HG03196 (cell line): ENCODE measurements around the gene PLK5.
"Not testable (repeated sequence)": the region's sequence is repeated elsewhere in the genome, so short reads cannot be mapped to it uniquely, and the experiment has no call there.

Experiments
- ATAC-seq: cut with Tn5 transposase; IDR thresholded peaks from one replicate; pipeline ENCODE4 v1.9.1; 2021; ENCODE audit not compliant: unreplicated experiment

The PLK5 gene

GRCh38 chr19:1491114-1491848 lies 32.6 kb upstream of the PLK5 start, which contains the start of gene REEP6:
TSS of gene REEP6 (plus strand) at chr19:1491181. CDS start at chr19:1491270, 89 bp downstream.
- ATAC-seq = no peak

DNA sequence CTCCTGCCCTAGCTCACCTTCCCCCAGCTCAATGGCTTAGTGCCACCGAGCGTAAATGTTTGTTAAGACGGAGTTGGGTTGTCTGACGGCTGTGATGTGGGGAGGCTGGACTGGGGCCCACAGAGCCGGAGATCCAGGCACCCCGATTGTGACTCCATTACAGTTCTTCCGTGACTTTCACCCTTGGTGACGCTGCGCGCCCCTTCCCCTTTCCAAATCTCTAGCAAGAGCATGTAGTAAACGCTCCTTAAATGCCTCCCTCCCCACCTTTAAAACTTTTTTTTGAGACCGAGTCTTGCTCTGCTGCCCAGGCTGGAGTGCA lies 32.1 kb upstream of the PLK5 start:
- no peak for ATAC-seq

DNA sequence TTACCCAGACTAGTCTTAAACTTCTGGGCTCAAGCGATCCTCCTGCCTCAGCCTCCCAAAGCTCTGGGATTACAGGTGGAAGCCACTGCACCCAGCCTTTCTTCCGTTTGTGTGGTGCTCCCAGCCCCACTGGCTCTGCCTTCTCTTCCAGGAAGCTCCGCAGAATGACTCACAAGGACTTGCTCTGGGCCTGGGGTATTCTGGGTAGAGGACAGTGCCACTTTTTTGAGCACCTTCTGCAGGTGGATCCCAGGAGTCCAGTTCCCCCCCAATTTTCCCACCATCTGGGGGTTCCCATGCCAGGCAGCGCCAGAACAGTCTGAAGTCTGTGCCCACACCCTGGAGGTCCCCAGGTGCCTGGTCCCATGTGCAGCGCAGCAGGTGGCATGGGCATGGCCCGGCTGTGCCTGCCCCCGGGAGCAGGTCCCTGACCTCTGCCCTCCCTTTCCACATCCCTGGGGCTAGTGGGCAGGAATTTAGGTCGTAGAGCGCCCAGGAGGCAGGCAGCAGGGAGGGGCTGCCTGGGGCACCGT lies 31.3 kb upstream of the PLK5 start:
- ATAC-seq = no peak

GRCh38 chr19:1494115-1494815 lies 29.6 kb upstream of the PLK5 start:
- no peak for ATAC-seq

DNA sequence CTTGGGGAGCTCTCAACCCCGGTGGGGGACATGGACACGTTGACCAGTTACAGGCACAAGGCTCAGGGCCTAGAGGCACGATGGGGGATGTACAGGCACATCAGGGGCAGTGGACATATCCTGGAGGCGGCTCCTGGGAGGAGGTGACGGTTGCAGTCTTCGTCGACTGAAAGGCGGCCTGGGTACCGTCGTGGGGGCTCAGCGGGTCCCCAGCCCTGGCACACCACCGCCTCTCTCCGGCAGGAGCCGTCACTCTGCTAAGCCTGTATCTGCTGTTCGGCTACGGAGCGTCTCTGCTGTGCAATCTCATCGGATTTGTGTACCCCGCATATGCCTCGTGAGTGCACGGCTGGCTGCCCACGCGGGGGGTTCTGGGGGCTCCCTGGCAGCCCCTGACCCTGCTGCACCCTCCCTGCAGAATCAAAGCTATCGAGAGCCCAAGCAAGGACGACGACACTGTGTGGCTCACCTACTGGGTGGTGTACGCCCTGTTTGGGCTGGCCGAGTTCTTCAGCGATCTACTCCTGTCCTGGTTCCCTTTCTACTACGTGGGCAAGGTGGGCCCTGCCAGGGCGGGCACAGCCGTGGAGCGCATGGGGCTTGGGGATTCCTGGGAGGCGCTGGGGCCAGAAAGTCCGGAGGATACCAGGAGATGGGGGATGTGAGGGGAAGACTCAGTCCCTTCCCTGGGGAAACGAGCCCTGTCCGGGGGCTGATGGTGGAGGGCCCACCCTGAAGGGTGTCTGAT lies 28.7 kb upstream of the PLK5 start:
- no peak for ATAC-seq

DNA sequence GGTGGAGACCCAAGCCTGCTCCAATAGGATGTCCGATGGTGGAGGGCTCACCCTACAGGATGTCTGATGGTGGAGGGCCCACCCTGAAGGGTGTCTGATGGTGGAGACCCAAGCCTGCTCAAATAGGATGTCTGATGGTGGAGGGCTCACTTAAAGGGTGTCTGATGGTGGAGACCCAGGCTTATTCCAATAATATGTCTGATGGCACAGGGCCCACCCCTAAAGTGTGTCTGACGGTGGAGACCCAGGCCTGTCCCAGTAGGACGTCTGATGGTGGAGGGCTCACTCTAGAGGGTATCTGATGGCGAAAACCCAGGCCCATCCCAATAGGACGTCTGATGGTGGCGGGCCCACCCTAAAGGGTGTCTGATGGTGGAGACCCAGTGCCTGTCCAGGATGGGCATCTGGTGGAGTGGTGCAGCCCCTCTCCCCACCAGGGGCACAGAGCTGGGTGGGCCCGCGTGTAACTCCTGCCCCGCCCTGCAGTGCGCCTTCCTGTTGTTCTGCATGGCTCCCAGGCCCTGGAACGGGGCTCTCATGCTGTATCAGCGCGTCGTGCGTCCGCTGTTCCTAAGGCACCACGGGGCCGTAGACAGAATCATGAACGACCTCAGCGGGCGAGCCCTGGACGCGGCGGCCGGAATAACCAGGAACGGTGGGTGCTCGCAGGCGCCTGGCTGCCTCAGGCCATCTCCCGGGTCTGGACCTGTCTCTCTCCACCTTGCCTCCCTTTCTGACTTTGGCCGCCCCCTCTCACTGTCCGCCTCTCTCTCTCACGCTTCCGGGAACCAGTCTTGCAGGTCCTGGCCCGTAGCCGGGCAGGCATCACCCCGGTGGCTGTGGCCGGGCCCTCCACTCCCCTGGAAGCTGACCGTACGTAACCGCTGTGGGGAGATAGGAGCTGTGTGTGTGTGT lies 27.8 kb upstream of the PLK5 start:
- ATAC-seq = no peak

GRCh38 chr19:1496714-1497577 lies 26.9 kb upstream of the PLK5 start:
- ATAC-seq = no peak

DNA sequence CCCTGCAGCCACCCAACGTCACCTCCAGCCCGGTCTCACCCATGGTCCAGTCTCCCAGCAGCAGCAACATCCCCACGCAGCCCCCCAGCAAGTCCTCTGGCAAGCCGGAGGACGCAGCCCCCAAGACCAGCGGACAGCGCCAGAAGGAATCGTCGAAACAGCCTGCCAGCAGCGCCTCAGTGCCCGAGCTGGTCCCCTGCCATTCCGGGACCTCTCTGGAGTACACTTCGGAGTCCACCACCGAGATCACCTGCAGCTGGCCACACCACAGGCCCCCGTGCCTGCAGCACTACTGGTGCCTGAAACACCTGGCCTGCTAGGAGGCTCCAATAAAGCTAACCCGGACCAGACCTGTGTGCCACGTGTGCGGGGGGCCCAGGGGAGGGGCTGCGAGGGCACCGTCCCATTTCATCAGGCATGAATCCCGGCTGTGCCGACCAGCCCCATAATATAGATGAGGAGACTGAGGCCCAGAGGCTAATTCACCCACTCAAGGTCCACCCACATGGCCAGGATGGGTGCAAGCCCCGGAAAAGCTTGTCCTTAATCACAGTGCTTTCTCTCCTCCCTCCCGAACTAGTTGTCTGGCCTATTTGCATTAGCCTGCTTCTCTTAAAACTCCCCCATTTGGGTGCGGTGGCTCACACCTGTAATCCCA lies 26.2 kb upstream of the PLK5 start:
- ATAC-seq = no peak

DNA sequence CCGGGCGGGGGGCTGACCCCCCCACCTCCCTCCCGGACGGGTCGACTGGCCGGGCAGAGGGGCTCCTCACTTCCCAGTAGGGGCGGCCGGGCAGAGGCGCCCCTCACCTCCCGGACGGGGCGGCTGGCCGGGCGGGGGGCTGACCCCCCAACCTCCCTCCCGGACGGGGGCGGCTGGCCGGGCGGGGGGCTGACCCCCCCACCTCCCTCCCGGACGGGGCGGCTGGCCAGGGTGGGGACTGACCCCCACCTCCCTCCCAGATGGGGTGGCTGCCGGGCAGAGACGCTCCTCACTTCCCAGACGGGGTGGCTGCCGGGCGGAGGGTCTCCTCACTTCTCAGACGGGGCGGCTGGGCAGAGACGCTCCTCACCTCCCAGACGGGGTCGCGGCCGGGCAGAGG lies 24.6 kb upstream of the PLK5 start:
- ATAC-seq = not testable (repeated sequence)

DNA sequence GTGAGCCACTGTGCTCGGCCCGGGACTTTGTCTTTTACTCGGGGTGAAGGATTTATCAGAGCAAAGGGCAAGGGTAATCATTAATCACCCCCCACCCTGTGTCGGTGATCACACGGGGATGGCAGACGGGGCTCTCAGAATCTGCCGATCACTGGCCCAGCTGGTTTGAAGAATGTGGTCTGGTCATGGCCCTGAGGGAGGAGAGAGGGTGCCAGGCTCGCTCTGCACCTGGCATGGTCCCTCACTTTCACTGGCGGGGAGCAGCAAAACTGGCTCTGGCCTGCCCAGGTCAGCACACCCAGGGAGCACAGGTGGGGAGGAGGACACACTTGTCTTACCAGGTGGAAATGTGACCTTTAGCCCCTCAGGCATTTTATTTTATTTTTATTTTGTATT lies 22.7 kb upstream of the PLK5 start:
- no peak for ATAC-seq

DNA sequence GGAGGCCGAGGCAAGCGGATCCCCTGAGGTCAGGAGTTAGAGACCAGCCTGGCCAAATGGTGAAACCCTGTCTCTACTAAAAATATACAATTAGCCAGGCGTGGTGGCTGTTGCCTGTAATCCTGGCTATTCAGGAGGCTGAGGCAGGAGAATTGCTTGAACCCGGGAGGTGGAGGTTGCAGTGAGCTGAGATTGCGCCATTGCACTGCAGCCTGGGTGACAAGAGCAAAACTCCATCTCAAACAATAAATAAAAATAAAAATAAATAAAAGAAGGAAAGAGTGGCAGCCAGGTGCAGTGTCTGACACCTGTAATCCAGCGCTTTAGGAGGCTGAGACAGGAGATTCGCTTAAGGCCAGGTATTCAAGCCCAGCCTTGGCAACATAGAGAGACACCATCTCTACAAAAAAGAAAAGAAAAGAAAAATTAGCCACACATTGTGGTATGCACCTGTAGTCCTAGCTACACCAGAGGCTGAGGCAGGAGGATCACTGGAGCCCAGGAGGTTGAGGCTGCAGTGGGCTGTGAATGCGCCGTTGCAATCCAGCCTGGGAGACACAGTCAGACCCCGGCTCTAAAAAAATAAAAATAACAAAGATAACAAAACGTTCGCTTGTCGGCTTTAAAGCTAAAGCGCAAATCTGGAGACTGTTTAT lies 21.3 kb upstream of the PLK5 start:
- no peak for ATAC-seq

GRCh38 chr19:1503089-1503924 lies 20.6 kb upstream of the PLK5 start:
- ATAC-seq = no peak

DNA sequence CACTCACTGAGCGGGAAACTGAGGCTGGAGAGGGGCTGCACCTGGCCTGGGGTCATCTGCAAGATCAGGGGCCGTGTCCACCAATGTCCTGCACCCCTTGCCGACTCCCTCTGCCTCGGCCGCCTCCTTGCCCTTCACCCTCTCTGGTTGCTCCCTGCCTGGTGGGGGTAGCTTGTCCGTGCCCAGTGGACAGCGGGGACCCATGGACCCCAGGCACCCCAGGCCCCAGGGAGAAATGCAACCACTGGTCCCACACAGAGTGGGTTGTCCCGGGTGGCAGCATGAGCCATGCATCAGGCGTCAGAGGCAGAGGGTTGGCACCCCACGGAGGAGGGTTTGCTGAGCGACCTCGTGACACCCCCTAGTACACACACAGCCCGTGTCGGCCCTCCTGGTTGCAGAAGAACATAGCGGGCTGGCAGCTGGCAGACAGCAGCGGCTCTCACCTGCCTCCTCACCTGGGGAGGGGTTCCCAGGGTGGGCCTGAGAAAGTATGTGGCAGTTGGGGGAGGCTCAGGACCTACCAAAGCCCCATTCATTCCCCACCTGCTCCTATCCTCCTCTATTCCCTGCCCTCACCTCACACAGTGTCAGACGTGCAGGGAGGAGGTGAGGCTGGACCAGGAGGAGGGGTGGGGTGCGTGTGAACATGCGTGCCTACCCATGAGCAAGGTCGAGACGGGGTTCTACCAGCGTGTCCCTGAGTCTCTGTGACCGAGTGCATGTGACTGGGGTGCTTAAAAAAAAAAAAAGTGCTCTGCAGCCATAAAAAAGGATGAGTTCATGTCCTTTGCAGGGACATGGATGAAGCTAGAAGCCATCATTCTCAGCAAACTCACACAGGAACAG lies 19.7 kb upstream of the PLK5 start:
- ATAC-seq = no peak

GRCh38 chr19:1505012-1505411 lies 18.9 kb upstream of the PLK5 start:
- ATAC-seq = no peak

GRCh38 chr19:1505991-1506881 lies 17.6 kb upstream of the PLK5 start:
- no peak for ATAC-seq

DNA sequence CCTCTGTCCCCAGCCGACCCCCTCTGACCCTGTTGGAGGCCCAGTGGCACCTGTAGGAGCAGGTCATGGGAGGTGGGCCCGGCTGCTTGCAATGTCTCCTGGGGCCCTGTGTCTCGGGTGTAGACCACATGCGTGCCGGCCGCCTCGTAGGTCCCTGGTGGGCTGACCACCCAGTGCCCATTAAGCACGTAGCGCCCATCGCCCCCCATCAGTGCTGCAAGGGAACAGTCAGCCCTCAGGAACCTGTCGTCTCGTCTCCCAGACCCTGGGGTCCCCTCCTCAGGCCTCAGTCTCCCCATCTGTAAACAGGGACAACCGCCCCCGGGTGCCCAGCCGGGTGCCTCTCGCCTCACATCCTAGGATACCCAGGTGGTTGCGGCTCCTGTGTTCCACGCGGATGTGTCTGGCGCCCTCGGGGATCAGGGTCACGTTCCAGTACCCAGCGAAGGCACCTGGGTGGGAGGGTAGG lies 16.7 kb upstream of the PLK5 start:
- ATAC-seq = no peak
